Suprapubic skin (tissue), 4 donors: ENCODE results near the gene GALNT7.

Experiments used
- CTCF ChIP-seq, 2 donors: fragments of 200-600 bp in 1 of 2; fragments of 450-650 bp in 1 of 2; sonication (generic) in 1 of 2; IDR thresholded peaks; one replicate each; pipeline ENCODE4 v1.5.1; 2016 to 2019; ENCODE audit warnings: antibody characterized with exemption in 2 of 2, mild to moderate bottlenecking in 1 of 2, moderate library complexity in 1 of 2
- EP300 ChIP-seq: sonication (generic); formaldehyde crosslinking; IDR thresholded peaks from one replicate; pipeline ENCODE4 v1.6.1; 2017; ENCODE audit warnings: antibody characterized with exemption
- POLR2A ChIP-seq, 2 donors: fragments of 450-650 bp; IDR thresholded peaks; one replicate each; pipeline ENCODE4 v1.6.1; 2017; ENCODE audit warnings: antibody characterized with exemption in 2 of 2, mild to moderate bottlenecking in 2 of 2, moderate library complexity in 2 of 2
- POLR2AphosphoS5 ChIP-seq, 3 donors: sonication (generic); formaldehyde crosslinking; IDR thresholded peaks; one replicate each; pipeline ENCODE4 v1.6.1; 2017; ENCODE audit warnings: antibody characterized with exemption in 3 of 3

GRCh38 chr4:173294444-173294843, 125.8 kb downstream of the GALNT7 start:
- TF ChIP-seq CTCF (IDR thresholded peaks at IDR 0.05) (no peak), POLR2A (IDR thresholded peaks at IDR 0.05) (no peak), POLR2AphosphoS5 (IDR thresholded peaks at IDR 0.05) (no peak), EP300 (no peak)
